WTC11 (cell line): ENCODE measurements around the gene HES1. TPM values are rescaled to one million over a fixed set of nuclear protein-coding genes. Genes with fewer than 3 reads are reported as not detected.

ENCODE experiments used
- total RNA-seq: library from RNA; stranded (reverse); gene quantifications from 3 replicates; pipeline ENCODE4 v1.2.3, GENCODE V29; 2021

The HES1 gene
- total RNA-seq, 1 experiment from 2014 or later, result 28.4 TPM

Other genes starting within 250 kb of the HES1 start
- gene CPN2, start 215.2 kb downstream of the HES1 start, total RNA-seq, result 0.09 to 0.14 TPM in 2 of 3 replicates, not detected in the other
- gene LRRC15, start 233.6 kb downstream of the HES1 start, total RNA-seq, result 0.07 to 0.11 TPM (median 0.11 TPM) in 3 replicates